ENCODE data around the gene TOP3B. TPM values are rescaled to one million over a fixed set of nuclear protein-coding genes. Genes with fewer than 3 reads are reported as not detected.

TOP3B gene
- total and polyA plus RNA-seq, 8 donors: 22.5 to 43.5 (median 30.6) TPM

GRCh38 chr22:21962655-21962949, 20.0 kb downstream of the TOP3B start:
- ATAC-seq (no peak), DNase-seq (no peak)
- H3K4me3 ChIP-seq: no peak overlapping the region
- no peak overlapping the region for H3K27ac ChIP-seq
- peaks cover 0 to 100% of the 10 kb centered on the region in 2 donors for H3K36me3 ChIP-seq
- intact Hi-C loops (cut with DNase I): no loop called here
- no peak for TF ChIP-seq CTCF (IDR thresholded peaks at IDR 0.05)
- H3K4me1 ChIP-seq: no peaks in the 10 kb centered on the region
- H3K9me3 ChIP-seq: no peaks in the 10 kb centered on the region
- no peaks in the 10 kb centered on the region for H3K27me3 ChIP-seq

GRCh38 chr22:21961886-21962654, 20.5 kb downstream of the TOP3B start:
- TF ChIP-seq CTCF (IDR thresholded peaks at IDR 0.05): no peak
- peaks cover 0 to 95% of the 10 kb centered on the region in 2 donors for H3K36me3 ChIP-seq
- H3K4me1 ChIP-seq: no peaks in the 10 kb centered on the region
- intact Hi-C loops (cut with DNase I): no loop called here
- peak; percentile 32 for ATAC-seq
- no peak overlapping the region for H3K4me3 ChIP-seq
- DNase-seq: no peak
- H3K9me3 ChIP-seq: no peaks in the 10 kb centered on the region
- no peak overlapping the region for H3K27ac ChIP-seq
- no peaks in the 10 kb centered on the region for H3K27me3 ChIP-seq

- Histone ChIP-seq H3K27me3 (no peaks in the 10 kb centered on the region), H3K27ac (no peak overlapping the region), H3K9me3 (no peaks in the 10 kb centered on the region), H3K4me1 (no peaks in the 10 kb centered on the region), H3K4me3 (no peak overlapping the region), H3K36me3 (peaks cover 0 to 87% of the 10 kb centered on the region in 2 donors)
- ATAC-seq (no peak), DNase-seq (no peak)
- intact Hi-C loops (cut with DNase I): no loop called here
- no peak for TF ChIP-seq CTCF (IDR thresholded peaks at IDR 0.05)
These were observed 21.3 kb downstream of the TOP3B start for GRCh38 chr22:21961127-21961867.

GRCh38 chr22:21960200-21961126, 22.1 kb downstream of the TOP3B start:
- TF ChIP-seq CTCF (IDR thresholded peaks at IDR 0.05): no peak
- no peaks in the 10 kb centered on the region for H3K4me1 ChIP-seq
- DNase-seq (no peak), ATAC-seq (no peak)
- peaks cover 0 to 78% of the 10 kb centered on the region in 2 donors for H3K36me3 ChIP-seq
- no peak overlapping the region for H3K27ac ChIP-seq
- intact Hi-C loops (cut with DNase I): no loop called here
- no peaks in the 10 kb centered on the region for H3K9me3 ChIP-seq
- H3K27me3 ChIP-seq: no peaks in the 10 kb centered on the region
- no peak overlapping the region for H3K4me3 ChIP-seq

Data from left lung (tissue), 10 donors.